ENCODE measurements around the gene ARID3A.
A peak's percentile ranks its signal among the peaks of the same experiment; 100 is the strongest.
"Not testable (repeated sequence)": the region's sequence is repeated elsewhere in the genome, so short reads cannot be mapped to it uniquely, and the experiment has no call there.

The ARID3A gene

GRCh38 chr19:1019980-1020867 lies 94.4 kb downstream of the ARID3A start:
- no peak for DNase-seq

DNA sequence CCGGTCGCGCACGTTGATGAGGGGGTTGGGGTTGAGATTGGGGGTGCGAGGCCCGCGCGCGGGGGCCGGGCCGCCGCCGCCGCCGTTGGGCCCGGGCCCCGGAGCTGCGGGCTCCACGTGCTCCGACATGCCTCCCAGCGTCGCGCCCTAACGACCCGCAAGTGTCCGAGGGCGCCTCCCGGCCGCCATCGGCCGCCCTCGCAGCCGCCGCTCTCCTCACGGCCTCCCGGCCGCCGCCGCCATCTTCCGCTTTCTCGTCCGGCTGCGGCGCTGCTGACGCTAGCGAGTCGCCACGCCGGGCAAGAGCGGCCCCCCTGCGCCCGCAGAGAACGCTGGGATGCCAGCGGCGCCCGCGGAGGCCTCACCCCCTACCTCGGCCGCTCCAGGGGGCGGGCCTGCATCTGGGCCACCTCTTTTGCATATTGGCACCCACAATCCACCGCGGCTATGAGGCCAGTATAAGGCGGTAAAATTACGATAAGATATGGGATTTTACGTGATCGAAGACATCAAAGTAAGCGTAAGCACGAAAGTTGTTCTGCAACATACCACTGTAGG lies 95.1 kb downstream of the ARID3A start, which contains the start of gene TMEM259:
Gene TMEM259 (minus strand): TSS at position 256 of the 558 bp plus-strand sequence. CDS start 127 bp downstream, at position 129.
- DNase-seq = peak; percentile 98

DNA sequence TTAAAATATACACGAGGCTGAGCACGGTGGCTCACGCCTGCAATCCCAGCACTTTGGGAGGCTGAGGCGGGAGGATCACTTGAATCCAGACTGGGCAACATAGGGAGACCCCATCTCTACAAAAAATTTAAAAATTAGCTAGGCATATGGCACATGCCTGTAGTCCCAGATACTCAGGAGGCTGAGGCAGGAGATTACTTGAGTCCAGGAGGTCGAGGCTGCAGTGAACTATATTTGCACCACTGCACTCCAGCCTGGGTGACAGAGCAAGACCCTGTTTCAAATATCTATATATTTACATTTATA lies 98.0 kb downstream of the ARID3A start:
- DNase-seq = not testable (repeated sequence)

DNA sequence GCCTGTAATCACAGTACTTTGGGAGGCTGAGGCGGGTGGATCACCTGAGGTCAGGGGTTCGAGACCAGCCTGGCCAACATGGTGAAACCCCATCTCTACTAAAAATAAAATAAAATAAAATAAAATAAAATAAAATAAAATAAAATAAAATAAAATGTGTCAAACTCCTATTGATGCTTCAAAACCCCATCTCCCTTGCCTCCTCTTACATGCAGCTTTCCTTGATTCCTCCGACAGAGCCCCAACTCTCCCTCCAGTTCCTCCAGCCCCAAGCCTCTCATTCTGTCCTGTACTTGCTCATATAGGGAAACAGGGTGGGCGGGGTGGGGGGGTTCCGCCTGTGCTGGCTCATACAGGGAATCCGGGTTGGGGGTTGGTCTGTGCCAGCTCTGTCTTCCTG lies 99.2 kb downstream of the ARID3A start:
- not testable (repeated sequence) for DNase-seq
